Muscle of leg (tissue), 11 donors: ENCODE results near the gene ALDH7A1. TPM values are rescaled to one million over a fixed set of nuclear protein-coding genes. Genes with fewer than 3 reads are reported as not detected.

ENCODE experiments used
- DNase-seq: peaks from one replicate; pipeline ENCODE4 v3.0.0; 2013
- H3K27ac ChIP-seq: one replicate; pipeline ENCODE4 v1.5.1; 2013; ENCODE audit warnings: mild to moderate bottlenecking, low read length, control low read depth
- H3K27me3 ChIP-seq: one replicate; pipeline ENCODE4 v1.6.1; 2013; ENCODE audit warnings: low read length; ENCODE audit not compliant: control insufficient read depth, insufficient read depth
- H3K36me3 ChIP-seq: one replicate; pipeline ENCODE4 v1.6.1; 2013; ENCODE audit warnings: low read length; ENCODE audit not compliant: control insufficient read depth, insufficient read depth
- H3K4me1 ChIP-seq: one replicate; pipeline ENCODE4 v1.6.1; 2013; ENCODE audit warnings: low read length; ENCODE audit not compliant: control insufficient read depth, insufficient read depth
- H3K4me3 ChIP-seq: one replicate; pipeline ENCODE4 v1.5.1; 2013; ENCODE audit warnings: low read length, control low read depth
- H3K9me3 ChIP-seq: replicated peaks from 2 replicates; pipeline ENCODE4 v1.6.1; 2013; ENCODE audit warnings: low read depth, low read length; ENCODE audit not compliant: control insufficient read depth
- WGBS: methylation state at CpG from one replicate; pipeline ENCODE4 v1.1.5; 2013; ENCODE audit warnings: missing lambda C conversion rate; ENCODE audit not compliant: insufficient coverage; 5-methylcytosine and 5-hydroxymethylcytosine counted together
- polyA plus RNA-seq, 8 donors: library from polyadenylated mRNA; unstranded; fragments of 120-200 nt; gene quantifications; one replicate each; pipeline versions ENCODE4 v1.2.1 to v1.2.3, GENCODE V29; 2013; ENCODE audit warnings: inconsistent platforms in 1 of 8, low replicate concordance in 1 of 8; ENCODE audit not compliant: insufficient read length in 8 of 8, insufficient read depth in 1 of 8
- total RNA-seq: library from RNA; stranded (reverse); fragments of 120-200 nt; gene quantifications from one replicate; pipeline ENCODE4 v1.2.4, GENCODE V29; 2013

ALDH7A1 gene
- total and polyA plus RNA-seq, 9 donors, result 22.7 to 65.1 (median 53.9) TPM

GRCh38 chr5:126483156-126483555, 111.9 kb downstream of the ALDH7A1 start:
- no CpG with 5 or more reads among the region's 3 CpGs for WGBS
- Histone ChIP-seq H3K27me3 (no peaks in the 10 kb centered on the region), H3K36me3 (peaks cover 16% of the 10 kb centered on the region), H3K4me3 (no peak overlapping the region), H3K27ac (no peak overlapping the region), H3K9me3 (no peaks in the 10 kb centered on the region), H3K4me1 (no peaks in the 10 kb centered on the region)
- peak; percentile 27 for DNase-seq

GRCh38 chr5:126482591-126482990, 112.4 kb downstream of the ALDH7A1 start:
- Histone ChIP-seq H3K27ac (no peak overlapping the region), H3K36me3 (peaks cover 16% of the 10 kb centered on the region), H3K4me1 (no peaks in the 10 kb centered on the region), H3K4me3 (no peak overlapping the region), H3K9me3 (no peaks in the 10 kb centered on the region), H3K27me3 (no peaks in the 10 kb centered on the region)
- WGBS, result no CpG with 5 or more reads among the region's 1 CpG
- DNase-seq, result no peak

- Histone ChIP-seq H3K9me3 (no peaks in the 10 kb centered on the region), H3K36me3 (peaks cover 13% of the 10 kb centered on the region), H3K4me3 (no peak overlapping the region), H3K27me3 (no peaks in the 10 kb centered on the region), H3K27ac (no peak overlapping the region), H3K4me1 (no peaks in the 10 kb centered on the region)
- no CpG with 5 or more reads among the region's 2 CpGs for WGBS
- DNase-seq, result no peak
Observed at GRCh38 chr5:126481243-126481642, 113.8 kb downstream of the ALDH7A1 start.

Other genes with a start within 250 kb of the ALDH7A1 start
- 8.0 TPM for gene GRAMD2B, start 171.8 kb downstream of the ALDH7A1 start, total RNA-seq
- 10 to 100 TPM in 3 of 8 donors, 1 to 10 TPM in 5; 6.5 to 13.9 (median 9.6) TPM for gene GRAMD2B, start 171.8 kb downstream of the ALDH7A1 start, polyA plus RNA-seq
- gene PHAX, start 5.7 kb upstream of the ALDH7A1 start, total RNA-seq, result 36.4 TPM
- 10 to 100 TPM; 33.1 to 55.7 (median 45.4) TPM for gene PHAX, start 5.7 kb upstream of the ALDH7A1 start, polyA plus RNA-seq
- 32.4 TPM for gene LMNB1, start 181.9 kb upstream of the ALDH7A1 start, total RNA-seq
- gene LMNB1, start 181.9 kb upstream of the ALDH7A1 start, polyA plus RNA-seq, result 10 to 100 TPM; 42.2 to 78.7 (median 57.1) TPM